CD4-positive, CD25-positive, alpha-beta regulatory T cell (primary cell): ENCODE measurements around the gene PPP1R9A. TPM values are rescaled to one million over a fixed set of nuclear protein-coding genes. Genes with fewer than 3 reads are reported as not detected.

Source experiments
- ATAC-seq, 2 donors: fragments of 150-1000 bp; cut with Tn5 transposase; one replicate each; pipeline ENCODE4 v1.10.0; 2021; ENCODE audit warnings: low read depth in 2 of 2, moderate number of reproducible peaks in 2 of 2, moderate library complexity in 1 of 2
- DNase-seq, 3 donors: peaks; one replicate each; pipeline versions ENCODE4 v3.0.0 to v3.0.0-alpha.2; 2012 to 2022; ENCODE audit warnings: mixed read lengths in 1 of 3
- H3K27ac ChIP-seq: one replicate; pipeline ENCODE4 v1.7.0; 2013; ENCODE audit warnings: mild to moderate bottlenecking, low read length; ENCODE audit not compliant: insufficient read depth, poor library complexity, severe bottlenecking
- H3K27me3 ChIP-seq: one replicate; pipeline ENCODE4 v1.7.0; 2013; ENCODE audit warnings: low read length; ENCODE audit not compliant: control insufficient read depth, insufficient read depth
- H3K36me3 ChIP-seq: one replicate; pipeline ENCODE4 v1.7.0; 2013; ENCODE audit warnings: mild to moderate bottlenecking, low read length, moderate library complexity; ENCODE audit not compliant: control insufficient read depth, insufficient read depth
- H3K4me1 ChIP-seq: 2 replicates; pipeline ENCODE4 v1.7.0; 2013; ENCODE audit warnings: mild to moderate bottlenecking, low read length; ENCODE audit not compliant: insufficient read depth, control insufficient read depth, poor library complexity, severe bottlenecking
- H3K4me3 ChIP-seq: one replicate; pipeline ENCODE4 v1.7.0; 2013; ENCODE audit warnings: low read depth, mild to moderate bottlenecking, low read length, moderate library complexity
- H3K9me3 ChIP-seq, 2 experiments: 1 replicate in 1 of 2; 2 replicates in 1 of 2; pipeline ENCODE4 v1.7.0; 2013; ENCODE audit warnings: low read length in 2 of 2, mild to moderate bottlenecking in 1 of 2, moderate library complexity in 1 of 2; ENCODE audit not compliant: control insufficient read depth in 2 of 2
- H3K27ac Mint-ChIP-seq, 3 donors: one replicate each; pipeline ENCODE4 v1.8.0; 2020 to 2022; ENCODE audit warnings: mild to moderate bottlenecking in 3 of 3, mixed read lengths in 3 of 3, moderate library complexity in 2 of 3
- H3K27me3 Mint-ChIP-seq: one replicate; pipeline ENCODE4 v1.8.0; 2022; ENCODE audit warnings: mild to moderate bottlenecking, mixed read lengths
- H3K36me3 Mint-ChIP-seq: one replicate; pipeline ENCODE4 v1.8.0; 2020; ENCODE audit warnings: mixed read lengths
- H3K4me1 Mint-ChIP-seq, 4 donors: one replicate each; pipeline ENCODE4 v1.8.0; 2020 to 2022; ENCODE audit warnings: mixed read lengths in 4 of 4, mild to moderate bottlenecking in 1 of 4
- H3K4me3 Mint-ChIP-seq, 4 donors: one replicate each; pipeline ENCODE4 v1.8.0; 2020 to 2022; ENCODE audit warnings: mild to moderate bottlenecking in 4 of 4, mixed read lengths in 4 of 4, moderate library complexity in 3 of 4
- H3K9me3 Mint-ChIP-seq, 7 donors: one replicate each; pipeline ENCODE4 v1.8.0; 2020 to 2022; ENCODE audit warnings: mixed read lengths in 7 of 7, mild to moderate bottlenecking in 3 of 7, moderate library complexity in 2 of 7
- polyA plus RNA-seq, 4 donors: library from polyadenylated mRNA; unstranded; fragments of 300-500 nt; fragmentation: Illumina TruSeq; gene quantifications; one replicate each; pipeline ENCODE4 v1.2.3, GENCODE V29; 2021
- total RNA-seq: library from RNA; stranded (reverse); gene quantifications from one replicate; pipeline ENCODE4 v1.2.3, GENCODE V29; 2022

The PPP1R9A gene
- total and polyA plus RNA-seq, 5 donors from 2014 or later: not detected

GRCh38 chr7:94883616-94884015, 23.8 kb upstream of the PPP1R9A start:
- Mint-ChIP-seq H3K27ac (no peak overlapping the region), H3K36me3 (no peaks in the 10 kb centered on the region), H3K9me3 (peaks cover 0 to 5% (median 0%) of the 10 kb centered on the region in 7 donors), H3K27me3 (peaks cover 4% of the 10 kb centered on the region), H3K4me3 (no peak overlapping the region), H3K4me1 (no peaks in the 10 kb centered on the region)
- H3K36me3 ChIP-seq: no peaks in the 10 kb centered on the region
- H3K4me1 ChIP-seq: no peaks in the 10 kb centered on the region
- ATAC-seq (no peak), DNase-seq (no peak)
- H3K4me3 ChIP-seq: no peak overlapping the region
- H3K9me3 ChIP-seq: peaks cover 0 to 2% of the 10 kb centered on the region in 2 experiments
- H3K27me3 ChIP-seq: no peaks in the 10 kb centered on the region
- H3K27ac ChIP-seq: no peak overlapping the region

- H3K27ac Mint-ChIP-seq: no peak overlapping the region
- Histone ChIP-seq H3K4me1 (no peaks in the 10 kb centered on the region), H3K27ac (no peak overlapping the region), H3K9me3 (no peaks in the 10 kb centered on the region), H3K4me3 (no peak overlapping the region), H3K27me3 (no peaks in the 10 kb centered on the region), H3K36me3 (no peaks in the 10 kb centered on the region)
- H3K4me1 Mint-ChIP-seq: no peaks in the 10 kb centered on the region
- no peak overlapping the region for H3K4me3 Mint-ChIP-seq
- no peaks in the 10 kb centered on the region for H3K36me3 Mint-ChIP-seq
- ATAC-seq: no peak
- peaks cover 0 to 2% (median 0%) of the 10 kb centered on the region in 7 donors for H3K9me3 Mint-ChIP-seq
- H3K27me3 Mint-ChIP-seq: peaks cover 4% of the 10 kb centered on the region
- DNase-seq: no peak
These were observed 18.8 kb upstream of the PPP1R9A start for GRCh38 chr7:94888551-94888950.

- Mint-ChIP-seq H3K27me3 (peaks cover 4% of the 10 kb centered on the region), H3K9me3 (peaks cover 0 to 2% (median 0%) of the 10 kb centered on the region in 7 donors), H3K4me1 (no peaks in the 10 kb centered on the region), H3K27ac (no peak overlapping the region), H3K4me3 (no peak overlapping the region), H3K36me3 (no peaks in the 10 kb centered on the region)
- ATAC-seq (no peak), DNase-seq (no peak)
- no peaks in the 10 kb centered on the region for H3K9me3 ChIP-seq
- no peaks in the 10 kb centered on the region for H3K27me3 ChIP-seq
- H3K36me3 ChIP-seq: no peaks in the 10 kb centered on the region
- no peak overlapping the region for H3K4me3 ChIP-seq
- H3K4me1 ChIP-seq: no peaks in the 10 kb centered on the region
- H3K27ac ChIP-seq: no peak overlapping the region
These were observed 18.3 kb upstream of the PPP1R9A start for GRCh38 chr7:94888995-94889523.

- peaks cover 0 to 2% (median 0%) of the 10 kb centered on the region in 7 donors for H3K9me3 Mint-ChIP-seq
- no peaks in the 10 kb centered on the region for H3K4me1 Mint-ChIP-seq
- H3K36me3 Mint-ChIP-seq: no peaks in the 10 kb centered on the region
- no peaks in the 10 kb centered on the region for H3K4me1 ChIP-seq
- no peak overlapping the region for H3K27ac Mint-ChIP-seq
- ATAC-seq (no peak), DNase-seq (no peak)
- no peaks in the 10 kb centered on the region for H3K9me3 ChIP-seq
- peaks cover 4% of the 10 kb centered on the region for H3K27me3 Mint-ChIP-seq
- no peaks in the 10 kb centered on the region for H3K36me3 ChIP-seq
- H3K27me3 ChIP-seq: no peaks in the 10 kb centered on the region
- no peak overlapping the region for H3K4me3 ChIP-seq
- no peak overlapping the region for H3K4me3 Mint-ChIP-seq
- H3K27ac ChIP-seq: no peak overlapping the region
These were observed 17.2 kb upstream of the PPP1R9A start for GRCh38 chr7:94890216-94890615.

GRCh38 chr7:94893661-94894060, 13.7 kb upstream of the PPP1R9A start:
- no peaks in the 10 kb centered on the region for H3K4me1 ChIP-seq
- DNase-seq (no peak), ATAC-seq (no peak)
- Mint-ChIP-seq H3K4me3 (no peak overlapping the region), H3K9me3 (peaks cover 0 to 1% (median 0%) of the 10 kb centered on the region in 7 donors), H3K27ac (no peak overlapping the region), H3K4me1 (no peaks in the 10 kb centered on the region), H3K27me3 (no peaks in the 10 kb centered on the region), H3K36me3 (no peaks in the 10 kb centered on the region)
- H3K4me3 ChIP-seq: no peak overlapping the region
- H3K36me3 ChIP-seq: no peaks in the 10 kb centered on the region
- no peak overlapping the region for H3K27ac ChIP-seq
- H3K27me3 ChIP-seq: no peaks in the 10 kb centered on the region
- H3K9me3 ChIP-seq: no peaks in the 10 kb centered on the region

- H3K36me3 ChIP-seq: no peaks in the 10 kb centered on the region
- H3K9me3 Mint-ChIP-seq: peaks cover 0 to 1% (median 0%) of the 10 kb centered on the region in 7 donors
- H3K36me3 Mint-ChIP-seq: no peaks in the 10 kb centered on the region
- DNase-seq (no peak), ATAC-seq (no peak)
- H3K4me1 ChIP-seq: no peaks in the 10 kb centered on the region
- H3K4me3 Mint-ChIP-seq: no peak overlapping the region
- no peaks in the 10 kb centered on the region for H3K27me3 ChIP-seq
- H3K9me3 ChIP-seq: no peaks in the 10 kb centered on the region
- no peaks in the 10 kb centered on the region for H3K27me3 Mint-ChIP-seq
- H3K4me3 ChIP-seq: no peak overlapping the region
- H3K4me1 Mint-ChIP-seq: no peaks in the 10 kb centered on the region
- H3K27ac ChIP-seq: no peak overlapping the region
- no peak overlapping the region for H3K27ac Mint-ChIP-seq
These were observed 9.9 kb upstream of the PPP1R9A start for GRCh38 chr7:94897541-94897940.

- Mint-ChIP-seq H3K4me3 (no peak overlapping the region), H3K27ac (no peak overlapping the region), H3K36me3 (no peaks in the 10 kb centered on the region), H3K27me3 (no peaks in the 10 kb centered on the region), H3K4me1 (no peaks in the 10 kb centered on the region), H3K9me3 (peaks cover 0 to 1% (median 0%) of the 10 kb centered on the region in 7 donors)
- no peaks in the 10 kb centered on the region for H3K4me1 ChIP-seq
- ATAC-seq (no peak), DNase-seq (no peak)
- H3K36me3 ChIP-seq: no peaks in the 10 kb centered on the region
- H3K27ac ChIP-seq: no peak overlapping the region
- no peaks in the 10 kb centered on the region for H3K27me3 ChIP-seq
- no peaks in the 10 kb centered on the region for H3K9me3 ChIP-seq
- H3K4me3 ChIP-seq: no peak overlapping the region
These were observed 9.1 kb upstream of the PPP1R9A start for GRCh38 chr7:94898340-94898739.

- peaks cover 0 to 2% (median 1%) of the 10 kb centered on the region in 7 donors for H3K9me3 Mint-ChIP-seq
- Histone ChIP-seq H3K4me1 (no peaks in the 10 kb centered on the region), H3K4me3 (no peak overlapping the region), H3K27ac (no peak overlapping the region), H3K27me3 (peaks cover 5% of the 10 kb centered on the region), H3K36me3 (no peaks in the 10 kb centered on the region), H3K9me3 (no peaks in the 10 kb centered on the region)
- DNase-seq (no peak), ATAC-seq (no peak)
- no peaks in the 10 kb centered on the region for H3K36me3 Mint-ChIP-seq
- no peak overlapping the region for H3K4me3 Mint-ChIP-seq
- H3K27ac Mint-ChIP-seq: no peak overlapping the region
- H3K27me3 Mint-ChIP-seq: peaks cover 13% of the 10 kb centered on the region
- H3K4me1 Mint-ChIP-seq: no peaks in the 10 kb centered on the region
These were observed 5.4 kb upstream of the PPP1R9A start for GRCh38 chr7:94901981-94902380.
